ENCODE data around the gene FAM174C.
A peak's percentile ranks its signal among the peaks of the same experiment; 100 is the strongest.

Gene FAM174C

DNA sequence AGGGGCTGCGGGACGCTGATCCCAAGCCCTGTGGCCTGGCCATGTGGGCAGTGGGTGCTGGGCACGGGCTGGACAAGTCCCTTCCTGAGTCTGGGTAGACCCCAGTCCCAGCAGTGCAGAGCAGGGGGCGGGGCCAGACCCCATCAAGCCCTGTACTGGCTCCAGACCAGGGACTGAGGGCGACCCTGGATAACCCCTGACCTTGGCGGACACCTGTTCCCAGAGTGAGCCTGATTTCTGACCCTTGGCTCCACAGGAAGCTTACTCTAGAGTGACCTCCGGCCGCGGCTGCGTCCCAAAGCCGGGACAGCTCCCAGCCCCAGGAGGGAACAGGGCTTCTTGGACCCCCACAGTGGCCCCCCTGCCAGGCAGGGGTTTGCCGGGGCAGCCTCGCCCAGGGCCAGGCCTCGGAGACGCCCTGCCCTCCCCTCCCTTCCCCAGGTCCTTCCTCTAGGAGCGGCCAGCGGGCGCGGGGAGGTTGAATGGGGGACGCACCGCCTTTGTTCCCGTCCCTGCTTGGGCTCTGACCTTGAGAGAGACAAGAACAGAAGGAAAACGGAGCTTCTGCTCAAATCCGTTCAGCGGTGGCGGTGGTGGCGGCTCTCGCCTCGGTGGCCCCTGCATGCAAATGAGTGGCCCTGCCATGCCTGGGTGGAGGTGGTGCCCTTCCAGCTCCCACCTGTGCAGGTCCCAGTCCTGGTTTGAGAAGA is 8.0 kb downstream of the FAM174C start:
- DNase-seq = no peak

GRCh38 chr19:1283917-1284292 is 8.6 kb downstream of the FAM174C start:
- DNase-seq = no peak

GRCh38 chr19:1284293-1284978 is 9.1 kb downstream of the FAM174C start:
- no peak for DNase-seq

GRCh38 chr19:1284979-1285736 is 9.8 kb downstream of the FAM174C start:
- DNase-seq = no peak

- DNase-seq = peak in 1 of 51 donors; percentile 29
These were observed 10.5 kb downstream of the FAM174C start, which contains the start of gene EFNA2 for GRCh38 chr19:1285737-1286360. TSS of gene EFNA2 (plus strand) at chr19:1285873. CDS start at chr19:1286169, 296 bp downstream.

DNA sequence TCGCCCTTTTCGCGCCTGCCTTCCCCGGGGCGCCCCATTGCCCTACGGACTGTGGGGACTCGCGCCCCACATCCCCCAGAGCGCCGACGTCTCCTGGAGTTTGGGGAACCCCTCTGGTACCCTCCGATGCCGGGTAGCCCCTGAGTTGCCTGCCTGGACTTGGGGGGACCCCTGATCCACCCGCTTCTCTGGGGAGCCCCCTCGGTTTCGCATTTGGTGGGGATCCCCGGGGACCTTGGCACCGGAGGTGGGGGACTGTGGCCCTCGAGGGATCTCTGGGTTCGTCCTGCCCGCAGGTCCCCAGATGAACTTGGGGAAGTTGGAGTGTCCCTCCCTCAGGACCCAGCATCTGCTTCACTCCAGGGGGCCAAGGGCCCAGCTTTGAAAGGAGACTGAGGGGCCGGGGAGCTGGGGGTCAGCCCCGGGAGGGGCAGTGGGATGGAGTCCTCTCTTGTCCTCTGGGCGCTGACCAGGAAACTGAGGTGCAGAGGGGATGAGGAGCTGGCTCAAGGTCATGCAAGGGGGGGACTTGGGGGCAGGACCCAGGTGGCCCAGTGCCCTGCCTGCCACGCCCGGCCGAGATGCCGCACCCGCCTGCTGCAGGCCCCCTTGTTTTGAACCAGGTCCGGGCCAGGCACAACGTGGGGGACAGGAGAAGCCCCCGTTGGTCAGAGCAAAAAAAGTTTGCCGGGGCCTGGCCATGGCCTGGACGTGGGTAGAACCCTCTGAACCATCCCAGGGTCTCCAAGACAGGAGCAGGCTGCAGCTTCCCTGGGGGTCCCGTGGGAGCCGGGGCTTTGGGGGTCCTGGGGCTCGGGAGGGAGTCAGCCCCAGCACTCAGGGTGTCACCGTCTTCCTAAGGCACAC is 11.4 kb downstream of the FAM174C start:
- no peak for DNase-seq

DNA sequence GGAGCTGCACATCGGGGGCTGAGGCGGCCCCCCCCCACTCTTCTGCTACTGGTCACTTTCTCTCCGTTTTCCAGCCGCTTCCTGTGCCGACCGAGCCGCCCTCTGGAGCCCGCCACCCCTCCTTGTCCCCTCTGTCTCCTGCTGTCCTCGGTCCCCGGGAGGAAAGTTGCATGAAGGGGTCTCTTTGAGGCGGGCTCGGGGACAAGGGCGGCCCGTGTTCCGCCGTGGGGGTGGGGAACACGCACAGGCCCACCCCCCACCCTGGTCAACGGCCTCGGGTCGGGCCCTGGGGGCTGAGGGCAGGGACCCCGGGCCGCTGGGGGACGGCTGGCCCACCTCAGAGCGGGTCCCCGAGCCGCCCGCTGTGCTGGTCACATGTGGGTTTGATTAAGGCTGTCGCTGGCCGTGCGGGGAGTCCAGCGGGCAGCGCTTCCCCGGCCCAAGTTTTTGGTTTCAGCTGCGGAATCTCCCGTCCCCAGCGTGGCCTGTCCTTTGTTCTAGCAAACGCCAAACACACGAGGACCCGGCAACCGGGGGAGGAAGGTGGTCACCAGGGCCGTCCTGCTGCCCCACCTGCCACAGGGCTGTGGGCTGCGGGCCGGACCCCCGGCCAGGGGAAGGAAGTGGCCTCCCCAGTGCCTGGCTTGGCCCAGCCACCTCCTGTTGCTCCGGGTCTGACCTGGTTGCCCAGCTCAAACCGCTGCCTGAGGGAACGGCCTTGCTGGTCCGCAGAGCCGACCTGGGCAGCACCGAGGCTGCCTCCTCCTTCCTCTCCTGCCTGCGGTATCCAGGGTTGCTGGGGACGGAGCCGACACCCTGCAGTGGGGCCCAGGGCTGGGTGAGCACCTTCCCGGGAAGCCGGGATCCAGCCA is 12.3 kb downstream of the FAM174C start:
- DNase-seq = no peak

DNA sequence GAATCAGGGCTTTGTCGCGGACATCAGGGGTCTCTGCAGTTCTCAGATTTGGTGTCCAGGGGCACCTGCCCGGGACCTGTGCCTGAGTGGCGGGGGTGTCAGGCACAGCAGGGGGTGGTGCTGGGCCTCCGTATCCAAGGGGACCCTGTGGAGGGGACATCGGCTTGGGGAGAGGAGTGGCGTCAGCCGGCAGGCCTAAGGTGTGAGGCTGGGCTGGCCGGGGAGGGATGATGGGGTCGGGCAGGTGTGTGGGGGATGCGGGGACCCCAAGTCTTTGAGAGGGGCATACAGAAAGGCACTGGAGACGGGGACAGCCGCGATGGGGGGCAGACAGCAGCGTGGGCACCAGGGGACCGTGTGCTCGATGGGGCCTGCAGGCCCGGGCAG is 12.9 kb downstream of the FAM174C start:
- DNase-seq = no peak

- no peak for DNase-seq
These were observed 13.7 kb downstream of the FAM174C start for GRCh38 chr19:1288833-1289685.

DNA sequence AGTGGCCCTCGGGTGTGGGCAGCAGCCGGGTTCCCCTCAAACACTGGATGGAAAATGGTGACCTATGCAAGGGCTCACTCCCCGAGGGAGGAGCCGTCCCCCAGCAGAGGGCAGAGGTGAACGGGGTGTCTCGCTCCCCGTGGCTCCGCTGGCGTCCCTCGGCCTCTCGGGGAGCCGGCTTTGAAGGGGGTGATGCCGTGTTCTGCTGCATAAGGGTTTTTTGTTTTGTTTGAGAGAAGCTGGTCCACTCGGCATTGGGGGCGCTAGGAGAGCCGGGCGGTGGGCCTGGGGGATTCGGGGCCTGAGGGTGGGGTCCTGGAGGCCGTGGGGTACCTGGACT is 14.3 kb downstream of the FAM174C start:
- DNase-seq = no peak

DNA sequence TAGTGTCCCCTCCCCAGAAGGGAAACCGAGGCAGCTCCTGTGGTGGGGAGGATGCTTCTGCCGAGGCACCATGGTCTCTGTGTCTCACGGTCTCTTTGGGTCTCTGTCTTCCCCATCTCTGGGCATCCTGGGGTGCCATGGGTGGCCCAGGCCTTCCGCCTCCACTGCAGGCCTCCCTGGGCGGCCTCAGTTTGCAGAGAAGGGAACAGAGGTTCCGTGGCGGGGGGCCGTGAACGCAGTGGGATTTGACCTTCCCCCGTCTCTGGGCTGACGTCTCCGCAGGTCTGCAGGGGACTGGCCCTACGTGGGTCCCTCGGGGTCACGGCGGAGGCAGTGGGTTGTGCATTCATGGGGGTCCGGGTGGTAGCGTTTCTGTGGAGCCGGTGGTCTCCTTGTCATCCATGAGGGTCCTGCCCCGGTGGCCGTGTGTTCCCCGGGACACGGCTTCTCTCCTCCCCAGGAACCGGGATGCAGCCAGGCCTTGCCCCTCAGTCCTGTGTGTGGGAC is 14.9 kb downstream of the FAM174C start:
- no peak for DNase-seq

- no peak for DNase-seq
These were observed 15.6 kb downstream of the FAM174C start for GRCh38 chr19:1290703-1291651.

- peak in 6 of 51 donors; percentile 10 to 26 (median 19) for DNase-seq
These were observed 16.6 kb downstream of the FAM174C start for GRCh38 chr19:1291761-1292418.

DNA sequence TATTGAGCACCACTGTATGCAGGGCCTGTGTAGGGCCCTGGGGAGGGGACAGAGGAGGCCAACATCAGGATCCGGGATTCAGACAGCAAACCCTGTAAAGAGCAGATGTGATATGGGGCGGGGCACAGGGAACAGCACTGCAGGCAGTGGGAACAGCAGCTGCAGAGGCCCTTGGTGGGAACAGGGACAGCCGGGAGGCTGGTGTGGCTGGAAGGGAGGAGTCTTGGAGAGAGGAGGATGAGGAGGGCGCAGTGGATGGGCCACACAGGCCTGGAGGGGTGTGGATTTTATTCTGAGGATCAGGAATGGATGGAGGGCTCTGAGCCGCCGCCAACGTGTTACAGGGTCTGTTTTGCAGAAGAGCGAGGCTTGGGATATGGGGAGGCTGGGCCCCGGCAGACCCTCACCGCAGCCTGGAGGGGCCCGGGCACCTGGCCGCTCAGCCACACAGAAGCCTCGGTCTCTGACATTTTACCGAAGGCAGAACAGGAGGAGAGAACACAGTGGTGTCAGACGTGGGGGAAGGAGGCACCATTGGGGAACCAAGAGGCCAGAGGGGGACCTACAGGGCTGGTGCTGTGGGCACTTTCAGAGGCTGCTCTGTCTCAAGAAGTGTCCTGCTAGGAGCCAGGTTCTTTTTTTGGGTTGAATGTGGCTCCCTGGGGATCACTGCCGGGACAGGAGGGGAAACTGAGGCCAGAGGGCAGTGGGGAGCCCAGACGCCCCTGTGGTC is 17.3 kb downstream of the FAM174C start:
- no peak for DNase-seq

DNA sequence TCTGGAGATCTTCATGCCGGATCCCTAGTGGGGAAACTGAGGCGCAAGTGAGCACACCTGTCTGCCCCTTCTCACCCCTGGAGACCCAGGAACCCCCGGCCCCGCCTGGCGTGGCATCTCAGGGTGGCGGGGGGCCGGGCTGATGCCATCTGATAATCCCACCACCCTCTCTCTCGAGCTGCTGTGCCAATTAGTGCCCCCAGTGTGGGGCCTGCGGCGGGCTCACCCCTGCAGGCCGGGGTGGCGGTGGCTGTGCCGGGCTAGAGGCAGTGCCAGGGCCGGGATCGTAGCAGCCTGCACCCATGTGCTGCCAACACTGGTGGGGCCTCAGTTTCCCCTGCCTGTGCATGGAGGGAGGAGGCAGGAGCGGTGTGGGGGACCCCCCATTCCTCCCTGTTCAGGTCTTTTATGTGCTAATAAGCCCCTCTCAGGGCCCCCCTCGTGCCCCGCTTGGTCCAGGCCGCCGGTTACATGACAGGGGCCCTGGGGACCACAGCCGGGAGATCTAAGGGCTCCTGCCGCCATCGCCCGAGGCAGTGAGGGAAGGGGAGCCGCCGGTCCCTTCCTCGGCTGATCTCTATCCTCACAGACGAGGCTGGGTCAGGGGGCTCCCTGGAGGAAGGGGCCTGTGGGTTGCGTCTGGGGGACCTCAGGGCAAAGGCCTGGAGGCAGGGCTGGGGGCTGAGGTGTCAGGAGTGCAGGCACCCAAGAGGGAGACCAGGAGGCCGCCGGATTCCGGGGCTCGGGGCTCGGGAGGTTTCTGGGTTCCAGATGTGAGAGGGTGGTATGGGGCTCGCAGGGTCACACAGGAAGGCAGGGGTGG is 18.7 kb downstream of the FAM174C start:
- DNase-seq = no peak

Measured in hypothalamus (tissue), 51 donors.